ENCODE measurements around the gene PLB1.
"Not testable (repeated sequence)": the region's sequence is repeated elsewhere in the genome, so short reads cannot be mapped to it uniquely, and the experiment has no call there.

PLB1 gene

DNA sequence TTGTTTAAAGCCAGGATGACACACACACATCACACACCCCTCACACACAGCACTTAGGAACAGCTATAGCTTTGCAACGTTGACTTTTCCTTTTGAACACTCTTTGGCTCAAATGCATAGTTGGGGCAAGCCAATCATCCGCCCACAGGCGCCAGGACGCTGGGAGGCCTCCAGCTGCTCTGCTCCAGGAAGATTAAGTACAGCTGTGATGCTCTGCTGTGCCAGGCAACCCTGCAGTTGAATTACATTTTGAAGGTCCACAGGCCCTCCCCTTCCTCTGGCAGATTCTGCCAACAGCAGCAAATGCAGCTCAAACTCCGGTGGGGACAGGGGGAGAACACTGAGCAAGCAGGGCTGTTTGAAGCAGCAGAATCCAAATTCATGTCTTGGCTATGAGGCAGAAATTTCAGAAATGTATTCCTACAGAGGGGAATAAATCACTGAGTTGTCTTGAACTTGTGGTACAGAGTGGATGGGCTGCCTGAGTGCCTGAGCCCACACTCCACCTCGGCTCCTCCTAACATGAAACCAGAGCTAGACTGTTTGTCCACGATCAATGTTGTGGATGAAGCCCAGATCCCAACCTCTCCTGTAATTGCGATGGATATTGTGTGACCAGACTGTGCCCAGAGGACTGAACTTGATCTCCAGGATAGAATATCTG is 169.3 kb downstream of the PLB1 start:
- no peak overlapping the region for H3K27ac ChIP-seq (ENCODE audit: low read length)
- no peaks in the 10 kb centered on the region for H3K36me3 ChIP-seq (ENCODE audit: control insufficient read depth, low read depth, low read length)
- no peaks in the 10 kb centered on the region for H3K9me3 ChIP-seq (ENCODE audit: control insufficient read depth, low read depth, low read length)
- H3K27me3 ChIP-seq (ENCODE audit: control insufficient read depth, insufficient read depth, low read length): no peaks in the 10 kb centered on the region
- no peak overlapping the region for H3K9ac ChIP-seq (ENCODE audit: low read length)
- no peak overlapping the region for H3K4me3 ChIP-seq (ENCODE audit: low read length)
- no peaks in the 10 kb centered on the region for H3K4me1 ChIP-seq (ENCODE audit: control insufficient read depth, low read depth, low read length)

DNA sequence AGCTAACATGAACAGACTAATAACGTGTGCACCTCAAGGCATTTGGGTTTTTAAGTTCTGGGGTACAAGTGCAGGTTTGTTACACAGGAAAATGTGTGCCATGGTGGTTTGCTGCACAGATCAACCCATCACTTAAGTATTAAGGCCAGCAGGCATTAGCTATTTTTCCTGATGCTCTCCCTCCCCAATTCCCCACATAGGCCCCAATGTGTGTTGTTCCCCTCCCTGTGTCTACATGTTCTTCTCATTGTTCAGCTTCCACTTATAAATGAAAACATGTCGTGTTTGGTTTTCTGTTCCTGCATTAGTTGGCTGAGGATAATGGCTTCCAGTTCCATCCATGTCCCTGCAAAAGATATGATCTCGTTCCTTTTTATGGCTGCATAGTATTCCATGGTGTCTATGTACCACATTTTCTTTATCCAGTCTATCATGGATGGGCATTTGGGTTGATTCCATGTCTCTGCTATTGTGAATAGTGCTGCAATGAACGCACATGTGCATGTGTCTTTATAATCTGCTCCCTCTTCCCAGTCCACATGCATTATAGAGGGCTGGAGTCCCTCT is 170.0 kb downstream of the PLB1 start:
- not testable (repeated sequence) for H3K9me3 ChIP-seq (ENCODE audit: control insufficient read depth, low read depth, low read length); H3K27me3 ChIP-seq (ENCODE audit: control insufficient read depth, insufficient read depth, low read length); H3K36me3 ChIP-seq (ENCODE audit: control insufficient read depth, low read depth, low read length); H3K27ac ChIP-seq (ENCODE audit: low read length); H3K9ac ChIP-seq (ENCODE audit: low read length); H3K4me3 ChIP-seq (ENCODE audit: low read length); H3K4me1 ChIP-seq (ENCODE audit: control insufficient read depth, low read depth, low read length)

DNA sequence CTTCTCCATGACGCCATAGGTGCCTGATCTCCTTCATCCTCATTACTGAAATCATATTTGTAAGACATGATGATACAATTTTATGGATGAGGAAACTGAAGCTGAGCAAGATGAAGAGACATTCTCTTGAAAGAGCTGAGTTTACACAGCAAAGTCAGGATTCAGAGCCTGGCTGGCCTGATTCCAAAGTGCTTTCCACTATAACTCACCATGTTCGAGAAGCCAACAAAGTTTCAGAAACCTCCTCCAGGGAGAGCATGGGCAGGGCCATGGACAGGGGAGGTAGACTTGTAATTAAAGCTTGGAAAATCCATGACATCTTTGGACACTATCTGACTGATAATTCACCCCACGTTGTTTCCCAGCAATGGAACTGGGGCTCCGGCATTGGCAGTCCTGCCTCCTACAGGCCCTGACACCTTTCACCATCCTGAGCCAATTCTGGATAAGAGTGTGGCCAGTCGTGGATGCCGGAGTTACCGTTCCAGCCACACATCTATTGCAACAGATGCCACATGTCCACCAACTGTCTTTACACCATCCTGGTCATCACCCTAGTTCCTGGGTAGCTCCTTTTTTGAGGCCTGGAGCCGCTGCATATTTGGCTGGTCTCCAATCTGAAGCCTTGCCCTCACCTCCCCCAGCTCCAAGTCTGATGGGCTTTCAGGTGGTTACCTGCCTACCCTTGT is 170.8 kb downstream of the PLB1 start:
- Histone ChIP-seq H3K9me3 (ENCODE audit: control insufficient read depth, low read depth, low read length) (no peaks in the 10 kb centered on the region), H3K27ac (ENCODE audit: low read length) (no peak overlapping the region), H3K4me1 (ENCODE audit: control insufficient read depth, low read depth, low read length) (no peaks in the 10 kb centered on the region), H3K4me3 (ENCODE audit: low read length) (no peak overlapping the region), H3K27me3 (ENCODE audit: control insufficient read depth, insufficient read depth, low read length) (no peaks in the 10 kb centered on the region), H3K9ac (ENCODE audit: low read length) (no peak overlapping the region), H3K36me3 (ENCODE audit: control insufficient read depth, low read depth, low read length) (no peaks in the 10 kb centered on the region)

DNA sequence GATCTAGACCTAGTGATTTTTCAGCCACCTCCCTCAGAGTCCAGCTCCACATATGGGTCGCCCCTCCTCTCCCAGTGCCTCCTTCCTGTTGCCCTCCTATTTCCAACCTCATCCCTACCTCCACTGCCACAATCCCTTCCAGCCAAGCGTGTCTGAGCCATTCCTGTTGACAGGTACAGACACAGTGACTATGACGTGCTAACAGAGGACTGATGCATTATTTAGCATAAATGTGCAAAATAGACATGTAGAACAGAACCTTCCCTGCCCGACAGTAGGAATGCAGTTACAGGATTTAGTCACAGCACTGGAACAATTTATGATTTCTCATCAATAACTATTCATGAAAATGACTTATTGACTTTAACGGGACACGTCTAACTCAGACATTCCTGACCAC is 171.4 kb downstream of the PLB1 start:
- H3K27ac ChIP-seq (ENCODE audit: low read length): no peak overlapping the region
- H3K4me3 ChIP-seq (ENCODE audit: low read length): no peak overlapping the region
- H3K36me3 ChIP-seq (ENCODE audit: control insufficient read depth, low read depth, low read length): no peaks in the 10 kb centered on the region
- H3K9me3 ChIP-seq (ENCODE audit: control insufficient read depth, low read depth, low read length): no peaks in the 10 kb centered on the region
- no peaks in the 10 kb centered on the region for H3K27me3 ChIP-seq (ENCODE audit: control insufficient read depth, insufficient read depth, low read length)
- H3K9ac ChIP-seq (ENCODE audit: low read length): no peak overlapping the region
- no peaks in the 10 kb centered on the region for H3K4me1 ChIP-seq (ENCODE audit: control insufficient read depth, low read depth, low read length)

DNA sequence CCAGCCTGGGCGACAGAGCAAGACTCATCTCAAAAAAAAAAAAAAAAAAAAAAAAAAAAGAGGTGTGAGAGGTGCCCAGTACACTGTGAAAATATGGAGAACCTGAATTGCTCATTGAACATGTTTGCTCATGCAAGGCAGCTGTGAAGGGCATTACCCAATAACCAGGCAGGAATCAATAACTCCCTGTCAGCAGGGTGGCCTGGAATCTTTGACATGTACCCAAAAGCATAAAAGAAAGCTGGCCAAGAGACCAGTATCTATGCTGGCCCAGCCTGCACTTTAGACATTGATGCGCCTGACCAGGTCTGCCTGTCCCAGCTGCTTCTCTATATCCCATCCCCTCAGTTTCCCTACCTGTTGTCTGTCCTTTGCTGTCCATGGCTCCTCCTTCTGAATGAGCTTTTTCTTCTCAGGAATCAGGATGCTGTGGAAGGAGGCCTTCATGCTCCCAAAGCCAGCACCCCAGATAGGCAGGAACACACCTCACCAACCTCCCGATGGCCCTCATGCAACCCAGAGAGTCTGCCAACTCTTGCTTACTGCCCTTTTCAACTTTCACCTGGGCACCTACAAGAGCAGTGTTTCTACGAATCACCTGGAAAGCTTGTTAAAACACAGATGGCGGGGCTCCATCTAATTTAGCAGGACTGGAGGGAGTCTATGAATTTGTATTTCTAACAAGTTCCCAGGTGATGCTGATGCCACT is 172.4 kb downstream of the PLB1 start:
- Histone ChIP-seq H3K36me3 (ENCODE audit: control insufficient read depth, low read depth, low read length) (no peaks in the 10 kb centered on the region), H3K4me1 (ENCODE audit: control insufficient read depth, low read depth, low read length) (no peaks in the 10 kb centered on the region), H3K27ac (ENCODE audit: low read length) (no peak overlapping the region), H3K4me3 (ENCODE audit: low read length) (no peak overlapping the region), H3K27me3 (ENCODE audit: control insufficient read depth, insufficient read depth, low read length) (no peaks in the 10 kb centered on the region), H3K9ac (ENCODE audit: low read length) (no peak overlapping the region), H3K9me3 (ENCODE audit: control insufficient read depth, low read depth, low read length) (no peaks in the 10 kb centered on the region)

DNA sequence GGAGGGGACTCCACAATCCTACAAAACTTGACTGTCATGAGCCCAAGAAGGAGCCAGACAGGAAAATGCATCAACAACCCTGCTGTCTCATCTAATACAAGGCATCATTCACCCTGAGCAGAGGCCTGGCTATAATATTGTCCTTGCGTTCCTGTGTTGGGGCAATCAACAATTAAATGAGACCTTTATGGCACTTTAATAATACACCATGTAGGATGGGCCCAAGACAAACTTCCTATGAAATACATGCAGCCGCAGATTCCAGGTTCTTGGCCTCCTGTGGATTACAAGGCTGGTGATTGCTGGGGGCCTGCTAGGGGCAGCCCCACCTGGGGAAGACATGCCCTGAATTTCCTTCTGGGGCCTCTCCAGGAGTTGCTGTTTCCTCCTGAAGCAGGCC is 173.0 kb downstream of the PLB1 start:
- no peaks in the 10 kb centered on the region for H3K9me3 ChIP-seq (ENCODE audit: control insufficient read depth, low read depth, low read length)
- H3K36me3 ChIP-seq (ENCODE audit: control insufficient read depth, low read depth, low read length): no peaks in the 10 kb centered on the region
- no peak overlapping the region for H3K9ac ChIP-seq (ENCODE audit: low read length)
- H3K4me1 ChIP-seq (ENCODE audit: control insufficient read depth, low read depth, low read length): no peaks in the 10 kb centered on the region
- H3K4me3 ChIP-seq (ENCODE audit: low read length): no peak overlapping the region
- no peaks in the 10 kb centered on the region for H3K27me3 ChIP-seq (ENCODE audit: control insufficient read depth, insufficient read depth, low read length)
- no peak overlapping the region for H3K27ac ChIP-seq (ENCODE audit: low read length)

DNA sequence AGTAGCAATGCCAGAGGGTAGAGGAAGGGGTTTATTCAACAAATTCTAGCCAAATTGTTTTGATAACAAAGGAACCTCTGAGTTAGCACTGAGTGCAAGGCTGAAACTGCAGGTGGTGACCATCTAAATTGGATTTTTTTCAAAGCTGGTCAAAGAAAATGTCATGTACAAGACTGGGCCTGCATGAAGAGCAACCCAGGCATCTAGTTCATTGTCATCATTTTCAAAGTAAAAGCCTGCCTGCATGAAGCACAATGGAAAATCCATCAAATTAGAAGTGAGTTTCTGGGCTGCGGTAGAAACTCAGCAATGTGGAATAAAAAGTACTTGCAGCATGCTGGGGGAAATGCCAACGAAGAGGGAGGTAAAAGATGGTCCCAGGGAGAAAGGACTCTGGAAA is 175.0 kb downstream of the PLB1 start:
- H3K27me3 ChIP-seq (ENCODE audit: control insufficient read depth, insufficient read depth, low read length): no peaks in the 10 kb centered on the region
- H3K27ac ChIP-seq (ENCODE audit: low read length): no peak overlapping the region
- H3K4me3 ChIP-seq (ENCODE audit: low read length): no peak overlapping the region

DNA sequence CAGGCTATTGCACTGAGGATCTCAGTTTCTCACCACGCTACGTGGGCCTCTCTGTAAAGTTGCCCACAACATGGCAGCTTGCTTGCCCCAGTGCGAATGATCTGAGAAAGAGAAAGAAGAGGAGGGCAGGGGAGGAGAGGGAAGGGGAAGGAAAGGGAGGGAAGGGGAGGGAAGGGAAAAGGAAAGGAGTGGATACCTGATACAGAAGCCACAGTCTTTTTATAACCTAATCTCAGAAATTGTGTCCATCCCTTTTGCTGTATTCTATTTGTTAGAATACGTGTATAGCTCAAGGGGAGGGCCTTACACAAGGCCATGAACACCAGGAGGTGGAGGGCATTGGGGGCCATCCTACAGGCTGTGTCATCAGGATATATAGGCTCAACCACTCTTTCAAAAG is 177.5 kb downstream of the PLB1 start:
- H3K4me3 ChIP-seq (ENCODE audit: low read length): no peak overlapping the region
- H3K9ac ChIP-seq (ENCODE audit: low read length): no peak overlapping the region
- no peaks in the 10 kb centered on the region for H3K4me1 ChIP-seq (ENCODE audit: control insufficient read depth, low read depth, low read length)
- no peaks in the 10 kb centered on the region for H3K27me3 ChIP-seq (ENCODE audit: control insufficient read depth, insufficient read depth, low read length)
- H3K9me3 ChIP-seq (ENCODE audit: control insufficient read depth, low read depth, low read length): no peaks in the 10 kb centered on the region
- H3K36me3 ChIP-seq (ENCODE audit: control insufficient read depth, low read depth, low read length): no peaks in the 10 kb centered on the region
- H3K27ac ChIP-seq (ENCODE audit: low read length): no peak overlapping the region

More for the DNA sequence above, 175.0 kb downstream of the PLB1 start:
- Histone ChIP-seq H3K4me1 (ENCODE audit: control insufficient read depth, low read depth, low read length) (no peaks in the 10 kb centered on the region), H3K36me3 (ENCODE audit: control insufficient read depth, low read depth, low read length) (no peaks in the 10 kb centered on the region), H3K9ac (ENCODE audit: low read length) (no peak overlapping the region), H3K9me3 (ENCODE audit: control insufficient read depth, low read depth, low read length) (no peaks in the 10 kb centered on the region)

DNA sequence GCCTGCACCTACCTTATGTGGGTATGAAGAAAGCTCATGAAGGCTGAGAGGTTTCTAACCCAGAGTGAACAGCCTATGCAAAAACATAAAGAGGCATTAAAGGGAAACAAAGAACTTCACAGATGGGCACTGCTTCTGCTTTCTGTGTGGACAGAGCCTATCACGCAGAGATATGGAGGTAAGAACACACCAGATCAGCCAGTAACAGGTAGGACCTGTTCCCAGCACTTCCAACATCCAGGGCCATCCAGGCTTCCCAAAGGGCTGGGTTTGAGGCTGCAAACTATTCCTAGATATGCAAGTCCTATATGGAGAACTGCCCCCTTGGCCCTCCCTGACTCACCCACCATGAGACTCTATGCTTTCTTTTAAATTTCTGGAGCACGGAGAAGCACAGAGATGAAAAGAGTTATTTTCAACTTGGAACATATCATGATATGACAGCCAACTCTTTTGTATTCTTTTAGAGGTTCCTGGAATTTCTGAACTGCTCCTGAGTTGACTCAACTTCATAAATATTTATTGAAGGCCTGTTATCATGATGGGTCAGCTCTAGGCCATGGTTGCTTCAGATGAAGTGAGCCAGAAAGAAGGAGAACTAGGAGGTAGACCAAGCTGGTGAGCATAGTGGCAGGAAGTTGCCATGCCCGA is 178.3 kb downstream of the PLB1 start:
- no peaks in the 10 kb centered on the region for H3K4me1 ChIP-seq (ENCODE audit: control insufficient read depth, low read depth, low read length)
- H3K36me3 ChIP-seq (ENCODE audit: control insufficient read depth, low read depth, low read length): no peaks in the 10 kb centered on the region
- no peak overlapping the region for H3K27ac ChIP-seq (ENCODE audit: low read length)
- H3K9ac ChIP-seq (ENCODE audit: low read length): no peak overlapping the region
- H3K4me3 ChIP-seq (ENCODE audit: low read length): no peak overlapping the region
- H3K9me3 ChIP-seq (ENCODE audit: control insufficient read depth, low read depth, low read length): no peaks in the 10 kb centered on the region
- H3K27me3 ChIP-seq (ENCODE audit: control insufficient read depth, insufficient read depth, low read length): no peaks in the 10 kb centered on the region

DNA sequence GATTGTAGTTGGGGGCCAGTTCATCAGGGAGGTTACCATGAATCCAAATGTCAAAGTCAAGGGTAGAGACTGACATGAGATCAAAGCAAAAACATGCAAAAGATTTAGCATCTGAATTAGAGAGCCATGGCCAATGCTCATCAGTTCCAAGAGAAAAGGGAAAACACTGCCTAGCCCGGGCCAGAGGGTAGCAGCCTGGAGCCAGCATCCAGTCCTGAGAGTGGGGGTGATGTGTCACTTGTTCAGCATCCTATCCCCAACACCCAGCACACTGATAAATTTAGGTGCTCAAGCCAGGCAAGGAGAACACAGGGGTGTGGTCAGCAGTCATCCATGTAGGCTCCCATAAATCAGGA is 178.8 kb downstream of the PLB1 start:
- no peaks in the 10 kb centered on the region for H3K36me3 ChIP-seq (ENCODE audit: control insufficient read depth, low read depth, low read length)
- no peak overlapping the region for H3K9ac ChIP-seq (ENCODE audit: low read length)

DNA sequence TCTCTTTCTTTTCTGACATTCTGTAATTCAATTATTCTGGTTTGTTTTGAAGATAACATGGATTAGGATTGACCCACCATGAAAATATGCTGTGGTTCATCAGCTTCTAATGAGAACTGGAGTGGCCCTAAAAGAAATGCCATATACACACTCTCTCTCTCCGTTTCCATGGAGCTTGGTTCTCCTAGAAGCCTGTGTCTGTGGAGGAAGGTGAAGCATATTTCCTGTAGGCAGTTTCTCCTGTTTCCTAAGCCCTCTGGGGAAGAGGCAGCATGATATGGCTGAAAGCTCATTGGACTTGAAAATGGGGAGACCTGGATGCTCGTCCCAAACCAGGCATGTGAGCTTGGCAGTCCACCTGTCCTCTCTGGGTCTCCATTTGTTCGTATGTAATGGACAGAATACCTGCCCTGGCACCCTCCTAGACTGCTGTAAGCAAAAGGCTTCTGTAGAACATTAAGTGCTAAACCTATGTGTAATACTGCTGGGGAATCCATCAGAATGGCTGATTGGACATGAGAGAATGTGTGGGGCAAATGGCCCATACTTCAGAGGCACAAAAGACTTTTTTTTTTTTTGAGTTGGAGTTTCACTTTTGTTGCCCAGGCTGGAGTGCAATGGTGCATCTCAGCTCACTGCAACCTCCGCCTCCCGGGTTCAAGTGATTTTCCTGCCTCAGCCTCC is 180.4 kb downstream of the PLB1 start:
- Histone ChIP-seq H3K9me3 (ENCODE audit: control insufficient read depth, low read depth, low read length) (no peaks in the 10 kb centered on the region), H3K4me1 (ENCODE audit: control insufficient read depth, low read depth, low read length) (peaks cover 9% of the 10 kb centered on the region), H3K27me3 (ENCODE audit: control insufficient read depth, insufficient read depth, low read length) (no peaks in the 10 kb centered on the region), H3K27ac (ENCODE audit: low read length) (no peak overlapping the region), H3K9ac (ENCODE audit: low read length) (no peak overlapping the region), H3K4me3 (ENCODE audit: low read length) (no peak overlapping the region), H3K36me3 (ENCODE audit: control insufficient read depth, low read depth, low read length) (no peaks in the 10 kb centered on the region)

More for the DNA sequence above, 178.8 kb downstream of the PLB1 start:
- no peaks in the 10 kb centered on the region for H3K4me1 ChIP-seq (ENCODE audit: control insufficient read depth, low read depth, low read length)
- H3K9me3 ChIP-seq (ENCODE audit: control insufficient read depth, low read depth, low read length): no peaks in the 10 kb centered on the region
- H3K27me3 ChIP-seq (ENCODE audit: control insufficient read depth, insufficient read depth, low read length): no peaks in the 10 kb centered on the region
- H3K4me3 ChIP-seq (ENCODE audit: low read length): no peak overlapping the region
- no peak overlapping the region for H3K27ac ChIP-seq (ENCODE audit: low read length)

All from iPS-18a (cell line).